H9 (cell line): ENCODE results near the gene ZNF224. TPM values are rescaled to one million over a fixed set of nuclear protein-coding genes. Genes with fewer than 3 reads are reported as not detected.

Experiments
- DNase-seq: peaks from one replicate; pipeline ENCODE4 v3.0.0-alpha.2; 2017
- H2AFZ ChIP-seq: one replicate; pipeline ENCODE4 v1.6.1; 2013; ENCODE audit warnings: mild to moderate bottlenecking, low read length, control low read depth, moderate library complexity
- H2AK5ac ChIP-seq: 2 replicates; pipeline ENCODE4 v1.6.1; 2013; ENCODE audit warnings: low read length, control low read depth, mixed read lengths; ENCODE audit not compliant: insufficient read length
- H2BK120ac ChIP-seq: one replicate; pipeline ENCODE4 v1.6.1; 2013; ENCODE audit warnings: low read depth, mild to moderate bottlenecking, low read length, control low read depth, inconsistent platforms; ENCODE audit not compliant: poor library complexity, severe bottlenecking
- H2BK12ac ChIP-seq: 2 replicates; pipeline ENCODE4 v1.6.1; 2013; ENCODE audit warnings: low read length, control low read depth, mixed read lengths, low read depth; ENCODE audit not compliant: insufficient read length
- H2BK15ac ChIP-seq: 2 replicates; pipeline ENCODE4 v1.6.1; 2013; ENCODE audit warnings: low read depth, low read length, control low read depth
- H2BK20ac ChIP-seq: one replicate; pipeline ENCODE4 v1.6.1; 2013; ENCODE audit warnings: low read depth, mild to moderate bottlenecking, low read length, control low read depth, inconsistent platforms; ENCODE audit not compliant: poor library complexity, severe bottlenecking
- H2BK5ac ChIP-seq: 2 replicates; pipeline ENCODE4 v1.6.1; 2013; ENCODE audit warnings: low read length, control low read depth, mixed read lengths; ENCODE audit not compliant: insufficient read length
- H3K14ac ChIP-seq: 2 replicates; pipeline ENCODE4 v1.6.1; 2013; ENCODE audit warnings: low read length, control low read depth; ENCODE audit not compliant: insufficient read depth
- H3K18ac ChIP-seq: 2 replicates; pipeline ENCODE4 v1.6.1; 2013; ENCODE audit warnings: low read depth, mild to moderate bottlenecking, mixed read lengths, low read length, control low read depth; ENCODE audit not compliant: insufficient read length
- H3K23ac ChIP-seq: 2 replicates; pipeline ENCODE4 v1.6.1; 2013; ENCODE audit warnings: low read length, control low read depth, mixed read lengths, low read depth; ENCODE audit not compliant: insufficient read length
- H3K23me2 ChIP-seq: 2 replicates; pipeline ENCODE4 v1.6.1; 2013; ENCODE audit warnings: low read depth, mild to moderate bottlenecking, mixed read lengths, low read length, control low read depth; ENCODE audit not compliant: insufficient read length, poor library complexity, severe bottlenecking
- H3K27ac ChIP-seq: 2 replicates; pipeline ENCODE4 v1.5.1; 2013; ENCODE audit warnings: low read length, control low read depth, mixed read lengths, low read depth; ENCODE audit not compliant: insufficient read length
- H3K27me3 ChIP-seq: 2 replicates; pipeline ENCODE4 v1.6.1; 2013; ENCODE audit warnings: low read length, control low read depth, inconsistent platforms; ENCODE audit not compliant: insufficient read depth
- H3K4ac ChIP-seq: 2 replicates; pipeline ENCODE4 v1.6.1; 2013; ENCODE audit warnings: low read depth, mild to moderate bottlenecking, control low read depth, inconsistent platforms, low read length, moderate library complexity
- H3K4me1 ChIP-seq: 2 replicates; pipeline ENCODE4 v1.6.1; 2013; ENCODE audit warnings: low read length, control low read depth, inconsistent platforms; ENCODE audit not compliant: insufficient read depth
- H3K4me2 ChIP-seq: 2 replicates; pipeline ENCODE4 v1.6.1; 2013; ENCODE audit warnings: low read length, control low read depth, mixed read lengths; ENCODE audit not compliant: insufficient read length, insufficient read depth
- H3K56ac ChIP-seq: 2 replicates; pipeline ENCODE4 v1.6.1; 2013; ENCODE audit warnings: low read depth, mild to moderate bottlenecking, mixed read lengths, low read length, control low read depth; ENCODE audit not compliant: insufficient read length
- H3K79me1 ChIP-seq: 2 replicates; pipeline ENCODE4 v1.6.1; 2013; ENCODE audit warnings: low read depth, mild to moderate bottlenecking, moderate library complexity, low read length, control low read depth, inconsistent platforms; ENCODE audit not compliant: insufficient read depth, poor library complexity, severe bottlenecking
- H3K79me2 ChIP-seq: 2 replicates; pipeline ENCODE4 v1.6.1; 2013; ENCODE audit warnings: low read length, control low read depth, inconsistent platforms; ENCODE audit not compliant: insufficient read depth
- H3K9ac ChIP-seq: 2 replicates; pipeline ENCODE4 v1.6.1; 2013; ENCODE audit warnings: low read length, control low read depth, mixed read lengths; ENCODE audit not compliant: insufficient read length; ENCODE audit errors: extremely low read depth
- H3K9me3 ChIP-seq: one replicate; pipeline ENCODE4 v1.6.1; 2013; ENCODE audit warnings: low read depth, low read length, inconsistent platforms; ENCODE audit not compliant: control insufficient read depth
- H3T11ph ChIP-seq: one replicate; pipeline ENCODE4 v1.6.1; 2013; ENCODE audit warnings: mild to moderate bottlenecking, low read length, control low read depth, inconsistent platforms
- H4K20me1 ChIP-seq: one replicate; pipeline ENCODE4 v1.6.1; 2013; ENCODE audit not compliant: control insufficient read depth, insufficient read length, insufficient read depth
- H4K5ac ChIP-seq: 2 replicates; pipeline ENCODE4 v1.6.1; 2013; ENCODE audit warnings: low read depth, mild to moderate bottlenecking, mixed read lengths, low read length, control low read depth; ENCODE audit not compliant: insufficient read length
- H4K8ac ChIP-seq: replicated peaks from 2 replicates; pipeline ENCODE4 v1.6.1; 2013; ENCODE audit warnings: low read length, control low read depth, mixed read lengths, low read depth; ENCODE audit not compliant: insufficient read length
- H4K91ac ChIP-seq: 2 replicates; pipeline ENCODE4 v1.6.1; 2013; ENCODE audit warnings: low read depth, mild to moderate bottlenecking, moderate library complexity, mixed read lengths, low read length, control low read depth; ENCODE audit not compliant: insufficient read length
- H3K27ac Mint-ChIP-seq, 3 experiments: 2 replicates in 2 of 3; 3 replicates in 1 of 3; pipeline ENCODE4 v1.8.0; 2020 to 2021; ENCODE audit warnings: mixed read lengths in 3 of 3, mild to moderate bottlenecking in 1 of 3, moderate library complexity in 1 of 3
- H3K27me3 Mint-ChIP-seq: 2 replicates; pipeline ENCODE4 v1.8.0; 2021; ENCODE audit warnings: low read depth, mild to moderate bottlenecking, moderate library complexity, mixed read lengths
- H3K36me3 Mint-ChIP-seq, 3 experiments: 2 replicates in 2 of 3; 3 replicates in 1 of 3; pipeline ENCODE4 v1.8.0; 2020 to 2021; ENCODE audit warnings: low read depth in 3 of 3, mixed read lengths in 3 of 3; ENCODE audit not compliant: insufficient read depth in 1 of 3
- H3K4me1 Mint-ChIP-seq, 2 experiments: 2 replicates each; pipeline ENCODE4 v1.8.0; 2020; ENCODE audit warnings: mixed read lengths in 2 of 2
- H3K4me3 Mint-ChIP-seq, 2 experiments: 2 replicates in 1 of 2; 3 replicates in 1 of 2; pipeline ENCODE4 v1.8.0; 2020 to 2021; ENCODE audit warnings: mild to moderate bottlenecking in 2 of 2, mixed read lengths in 2 of 2, moderate library complexity in 1 of 2
- H3K9me3 Mint-ChIP-seq, 2 experiments: 2 replicates in 1 of 2; 3 replicates in 1 of 2; pipeline ENCODE4 v1.8.0; 2020; ENCODE audit warnings: mild to moderate bottlenecking in 2 of 2, mixed read lengths in 2 of 2, moderate library complexity in 1 of 2
- CTCF ChIP-seq: fragments of 200-600 bp; sonication (generic); conservative IDR thresholded peaks from 3 replicates; pipeline ENCODE4 v1.8.0; 2021; ENCODE audit warnings: antibody characterized with exemption, mild to moderate bottlenecking
- WGBS: extraction: QIAGEN DNeasy Blood & Tissue Kit; methylation state at CpG from one replicate; pipeline ENCODE4 v1.1.7; 2013; ENCODE audit warnings: missing lambda C conversion rate, low lambda C conversion rate, mixed read lengths; ENCODE audit not compliant: insufficient read length; ENCODE audit errors: extremely low coverage; 5-methylcytosine and 5-hydroxymethylcytosine counted together
- total RNA-seq: library from RNA; stranded (reverse); gene quantifications from 2 replicates; pipeline ENCODE4 v1.2.1, GENCODE V29; 2021

Gene ZNF224
- total RNA-seq, 1 experiment from 2014 or later, result 19.0 TPM

DNA sequence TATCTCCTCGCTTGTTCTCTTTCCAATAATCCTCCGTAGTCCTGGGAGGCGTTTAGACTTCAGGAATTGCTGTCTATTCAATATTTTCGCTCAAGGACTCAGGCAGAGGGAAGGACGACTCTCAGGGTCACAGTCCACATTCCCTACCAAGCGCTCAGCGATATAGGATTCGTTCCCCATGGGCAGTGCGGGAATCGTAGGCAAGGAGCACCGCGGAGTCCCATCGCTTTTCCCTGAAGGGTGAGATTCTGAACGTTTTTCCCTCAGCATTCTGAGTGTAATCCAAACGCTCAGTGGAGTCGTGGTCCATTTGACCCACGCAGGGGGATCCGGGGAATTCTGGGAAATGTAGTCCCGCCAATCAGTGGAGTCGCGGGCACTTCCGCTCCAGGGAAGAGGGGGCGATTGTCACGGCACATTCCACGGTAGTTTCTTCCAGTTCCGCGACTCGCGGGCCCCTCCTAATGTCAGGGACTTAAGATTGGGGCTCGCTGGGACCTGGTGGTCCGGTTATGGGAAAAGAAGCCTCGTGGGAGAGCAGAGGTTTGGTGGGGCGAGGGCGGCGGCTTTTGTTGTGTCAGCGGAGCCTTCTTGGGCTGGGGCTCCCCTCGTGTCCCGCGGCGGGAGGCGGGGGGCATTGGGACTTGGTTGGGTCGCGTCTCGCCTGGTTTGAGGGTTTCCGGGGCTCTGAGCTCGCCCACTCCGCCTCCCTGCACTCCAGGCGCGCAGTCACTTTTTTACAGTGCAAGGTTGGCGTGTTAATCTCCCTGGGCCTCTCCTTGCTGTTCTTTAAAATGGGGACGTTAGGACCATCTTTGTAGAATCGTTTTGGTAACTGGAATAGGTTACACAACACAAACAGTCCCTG, 47.3 kb downstream of the ZNF224 start, which contains the start of gene ZNF234:
Gene ZNF234, plus strand, starts transcription at position 364 of the 868 bp plus-strand sequence. CDS start 3,079 bp downstream, outside the sequence.
- no CpG with 5 or more reads among the region's 52 CpGs for WGBS

More for the DNA sequence above, 47.3 kb downstream of the ZNF224 start, which contains the start of gene ZNF234:
- peak within 1 kb of the TSS; percentile 58 for H3K4me2 ChIP-seq
- DNase-seq, result peak; percentile 65
- no peaks in the 10 kb centered on the region for H3K27me3 ChIP-seq
- H2AFZ ChIP-seq, result peak within 1 kb of the TSS; percentile 75
- H4K5ac ChIP-seq, result no peak within 1 kb of the TSS
- H2BK15ac ChIP-seq, result no peak within 1 kb of the TSS
- peaks cover 10% of the 10 kb centered on the region for H3K23me2 ChIP-seq
- H3K23ac ChIP-seq, result no peak within 1 kb of the TSS
- H3K9ac ChIP-seq, result peak within 1 kb of the TSS; percentile 64
- no peak within 1 kb of the TSS for H3T11ph ChIP-seq
- H4K91ac ChIP-seq, result no peak within 1 kb of the TSS
- no peak within 1 kb of the TSS for H4K8ac ChIP-seq
- H3K18ac ChIP-seq, result no peak within 1 kb of the TSS
- Mint-ChIP-seq H3K27me3 (peaks cover 3% of the 10 kb centered on the region; the same call in 1 of the 2 replicates), H3K4me1 (peaks cover 10 to 11% of the 10 kb centered on the region in 2 experiments), H3K36me3 (peaks cover 1 to 20% (median 6%) of the 10 kb centered on the region in 3 experiments; a peak in 4 of 7 replicates), H3K27ac (peak within 1 kb of the TSS in 2 of 3 experiments; percentile 49 to 89; a peak in 4 of 7 replicates), H3K4me3 (peak within 1 kb of the TSS; percentile 95 to 96), H3K9me3 (no peaks in the 10 kb centered on the region)
- H3K27ac ChIP-seq, result no peak within 1 kb of the TSS
- no peaks in the 10 kb centered on the region for H3K79me1 ChIP-seq
- H3K4me1 ChIP-seq, result no peaks in the 10 kb centered on the region
- no peak for TF ChIP-seq CTCF
- no peak within 1 kb of the TSS for H2AK5ac ChIP-seq
- no peak within 1 kb of the TSS for H2BK5ac ChIP-seq
- no peaks in the 10 kb centered on the region for H3K9me3 ChIP-seq
- H4K20me1 ChIP-seq, result no peaks in the 10 kb centered on the region
- H3K4ac ChIP-seq, result no peak within 1 kb of the TSS
- no peaks in the 10 kb centered on the region for H3K79me2 ChIP-seq
- H2BK120ac ChIP-seq, result no peak within 1 kb of the TSS
- H2BK12ac ChIP-seq, result no peak within 1 kb of the TSS
- no peak within 1 kb of the TSS for H3K56ac ChIP-seq
- no peak within 1 kb of the TSS for H2BK20ac ChIP-seq
- H3K14ac ChIP-seq, result no peak within 1 kb of the TSS
